ENCODE data around the gene CFL2.

GRCh38 chr14:34668111-34668510 lies 46.3 kb downstream of the CFL2 start:
- TF ChIP-seq POLR2A (IDR thresholded peaks at IDR 0.05; ENCODE audit: low read length) (no peak), GATA1 (IDR thresholded peaks at IDR 0.05; ENCODE audit: low read depth, low read length) (no peak)

Measured in erythroblast (primary cell).